ENCODE data around the gene OTOGL.

OTOGL gene

DNA sequence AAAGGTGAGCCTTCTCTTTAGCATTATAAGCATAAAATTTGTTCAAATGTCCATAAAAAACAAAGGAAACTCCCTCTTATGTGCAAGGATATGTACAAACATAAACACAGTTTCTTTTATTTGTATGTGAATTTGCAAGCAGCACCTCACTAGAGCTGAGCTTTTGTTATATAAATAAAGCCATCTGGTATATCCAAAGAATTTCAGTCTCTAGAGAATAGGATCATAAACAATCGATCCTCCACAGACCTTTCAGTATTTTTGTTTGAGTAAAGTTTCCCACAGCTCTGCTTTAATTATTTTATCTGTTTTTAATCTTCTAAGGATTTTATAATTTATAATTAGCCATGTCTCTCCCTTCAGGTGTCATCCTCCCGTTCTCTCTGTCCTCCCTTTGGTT, 89.2 kb downstream of the OTOGL start:
- no peaks in the 10 kb centered on the region for H3K9me3 Mint-ChIP-seq
- H3K27ac Mint-ChIP-seq = no peak overlapping the region
- peaks cover 10% of the 10 kb centered on the region for H3K4me1 Mint-ChIP-seq (ENCODE audit: low read depth)
- no peaks in the 10 kb centered on the region for H3K36me3 Mint-ChIP-seq (ENCODE audit: low read depth)
- peaks cover 2% of the 10 kb centered on the region for H3K27me3 Mint-ChIP-seq
- no peak for DNase-seq
- no peak overlapping the region for H3K4me3 Mint-ChIP-seq

DNA sequence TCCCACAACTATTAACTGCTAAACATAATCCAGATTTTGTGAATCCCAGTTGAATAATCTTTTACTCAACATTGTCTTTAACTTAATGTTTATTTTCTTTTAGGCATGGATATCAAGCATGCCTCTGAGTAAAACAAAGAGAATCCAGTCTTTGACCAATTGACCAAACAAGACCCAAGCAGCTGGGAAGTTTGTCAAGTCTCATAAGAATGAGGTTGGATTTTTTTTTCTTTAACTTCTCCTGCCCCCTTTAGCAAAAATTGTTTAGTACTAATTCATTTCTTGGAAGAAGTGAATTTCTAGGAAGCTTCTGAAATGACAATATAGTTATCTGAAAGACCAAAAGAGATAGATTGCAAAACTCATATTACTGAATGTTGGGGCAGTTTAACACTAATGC, 89.9 kb downstream of the OTOGL start:
- DNase-seq = no peak
- peaks cover 10% of the 10 kb centered on the region for H3K4me1 Mint-ChIP-seq (ENCODE audit: low read depth)
- H3K27ac Mint-ChIP-seq = no peak overlapping the region
- H3K9me3 Mint-ChIP-seq = no peaks in the 10 kb centered on the region
- H3K4me3 Mint-ChIP-seq = no peak overlapping the region
- peaks cover 2% of the 10 kb centered on the region for H3K27me3 Mint-ChIP-seq
- no peaks in the 10 kb centered on the region for H3K36me3 Mint-ChIP-seq (ENCODE audit: low read depth)

DNA sequence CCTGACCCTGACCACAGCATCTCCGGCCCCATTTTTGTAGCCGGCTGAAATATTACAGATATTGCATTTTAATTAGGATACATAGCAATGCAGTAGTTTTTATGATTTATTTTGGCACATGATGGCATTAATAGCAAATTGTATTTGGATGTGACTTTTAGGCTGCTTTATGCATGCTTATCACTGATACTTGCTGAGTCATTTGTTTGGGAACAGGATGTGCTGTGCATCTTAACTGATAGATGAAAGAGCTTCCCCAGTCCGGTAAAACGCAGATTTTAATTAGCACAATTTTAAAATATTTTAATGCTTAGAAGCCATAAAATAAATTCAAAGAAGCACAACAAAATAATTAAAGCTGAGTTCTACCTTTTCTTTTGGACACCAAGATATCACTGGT, 90.7 kb downstream of the OTOGL start:
- DNase-seq = no peak
- H3K9me3 Mint-ChIP-seq = no peaks in the 10 kb centered on the region
- no peak overlapping the region for H3K27ac Mint-ChIP-seq
- no peak overlapping the region for H3K4me3 Mint-ChIP-seq
- H3K36me3 Mint-ChIP-seq (ENCODE audit: low read depth) = no peaks in the 10 kb centered on the region
- H3K4me1 Mint-ChIP-seq (ENCODE audit: low read depth) = peaks cover 10% of the 10 kb centered on the region
- peaks cover 2% of the 10 kb centered on the region for H3K27me3 Mint-ChIP-seq

DNA sequence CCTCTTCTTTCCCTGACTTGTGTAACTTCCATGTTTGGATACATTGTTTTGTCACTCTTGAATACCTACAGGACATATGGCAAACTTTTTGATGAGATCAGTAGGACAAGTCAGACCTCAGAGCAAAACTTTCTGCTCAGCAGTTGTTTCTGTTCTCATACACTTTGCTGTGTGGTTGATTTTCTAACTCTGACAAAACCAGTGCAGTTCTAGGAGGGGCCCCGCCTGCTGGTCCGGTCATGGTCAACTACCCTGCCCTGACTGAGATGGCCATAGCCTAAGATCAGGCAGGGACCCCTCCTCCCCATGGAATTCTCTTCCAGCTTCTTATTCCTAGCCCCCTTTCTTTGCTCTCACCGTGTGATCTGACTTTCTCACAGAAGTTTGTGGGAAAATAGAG, 92.8 kb downstream of the OTOGL start:
- H3K27me3 Mint-ChIP-seq = peaks cover 2% of the 10 kb centered on the region
- no peak for DNase-seq
- H3K4me3 Mint-ChIP-seq = no peak overlapping the region
- H3K36me3 Mint-ChIP-seq (ENCODE audit: low read depth) = no peaks in the 10 kb centered on the region
- H3K4me1 Mint-ChIP-seq (ENCODE audit: low read depth) = peaks cover 8% of the 10 kb centered on the region
- H3K27ac Mint-ChIP-seq = no peak overlapping the region
- H3K9me3 Mint-ChIP-seq = no peaks in the 10 kb centered on the region

DNA sequence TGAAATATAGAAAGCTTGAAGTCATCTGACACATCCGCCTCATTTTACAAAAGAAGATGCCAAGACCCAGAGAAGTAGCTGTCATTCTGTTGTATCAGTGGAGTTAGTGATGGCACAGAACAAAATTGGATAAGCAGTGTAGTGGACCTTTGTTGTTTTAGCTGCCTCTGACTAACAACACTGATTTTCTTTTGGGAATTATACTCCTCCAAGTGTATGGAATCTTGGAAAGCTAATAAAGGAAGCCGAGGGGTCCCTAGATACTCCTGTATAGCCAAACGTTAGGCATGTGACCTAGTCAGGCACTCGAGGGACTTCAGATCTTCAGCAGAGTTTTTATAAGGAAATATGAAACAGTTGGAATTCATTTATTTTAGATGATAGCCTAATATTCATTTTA, 94.5 kb downstream of the OTOGL start:
- DNase-seq = no peak
- Mint-ChIP-seq H3K27ac (no peak overlapping the region), H3K4me3 (no peak overlapping the region), H3K9me3 (no peaks in the 10 kb centered on the region), H3K36me3 (ENCODE audit: low read depth) (no peaks in the 10 kb centered on the region), H3K27me3 (peaks cover 2% of the 10 kb centered on the region), H3K4me1 (ENCODE audit: low read depth) (no peaks in the 10 kb centered on the region)

DNA sequence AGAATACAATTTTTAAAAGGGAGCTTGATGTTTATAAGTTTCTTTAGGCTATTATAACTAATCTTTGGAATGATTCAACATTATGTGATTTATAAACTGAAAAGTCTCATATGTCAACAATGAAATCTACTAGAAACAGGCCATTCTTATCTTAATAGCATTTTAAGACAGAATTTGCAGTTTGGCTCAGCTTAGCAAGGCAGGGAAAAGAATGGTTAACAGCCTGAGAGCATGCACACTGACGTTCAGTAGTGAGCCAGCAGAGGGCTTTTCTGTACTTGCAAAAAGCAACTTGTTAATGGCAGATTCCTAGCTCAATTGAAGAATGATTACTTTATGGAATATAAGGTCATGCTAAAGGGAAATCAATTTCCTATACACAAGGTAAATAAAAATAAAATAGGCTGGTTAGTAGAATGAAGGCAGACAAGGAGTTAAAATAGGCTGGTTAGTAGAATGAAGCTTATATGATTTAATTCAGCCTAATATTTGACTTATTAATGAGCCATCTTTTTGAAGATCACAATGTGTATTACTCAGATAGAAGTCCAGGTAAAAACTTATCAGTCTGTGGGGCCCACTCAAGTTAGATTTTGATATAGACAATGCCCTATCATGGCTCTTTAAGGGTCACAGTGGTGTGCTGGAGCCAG, 95.9 kb downstream of the OTOGL start:
- H3K9me3 Mint-ChIP-seq = no peaks in the 10 kb centered on the region
- no peaks in the 10 kb centered on the region for H3K36me3 Mint-ChIP-seq (ENCODE audit: low read depth)
- no peak overlapping the region for H3K27ac Mint-ChIP-seq
- DNase-seq = no peak
- H3K4me1 Mint-ChIP-seq (ENCODE audit: low read depth) = no peaks in the 10 kb centered on the region
- H3K27me3 Mint-ChIP-seq = peaks cover 2% of the 10 kb centered on the region
- no peak overlapping the region for H3K4me3 Mint-ChIP-seq

DNA sequence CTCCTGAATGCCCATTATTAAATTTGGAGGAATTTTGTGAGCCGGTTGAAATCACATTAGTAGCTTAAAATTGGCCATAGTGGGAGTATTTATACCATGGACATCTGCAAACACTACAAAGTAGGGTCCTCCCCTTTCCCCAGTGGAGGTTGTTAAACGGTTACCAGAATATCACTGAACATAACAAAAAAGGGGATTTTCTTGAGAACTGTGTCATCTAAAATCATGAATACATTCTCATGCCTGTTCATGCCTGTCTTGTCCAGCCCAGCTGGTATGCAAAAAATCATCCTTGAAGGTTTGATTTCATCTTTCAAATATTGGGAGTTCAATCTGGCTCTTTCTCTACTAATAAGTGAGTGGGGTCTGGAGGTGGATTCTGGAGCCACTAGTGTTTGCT, 96.4 kb downstream of the OTOGL start:
- Mint-ChIP-seq H3K27me3 (peaks cover 1% of the 10 kb centered on the region), H3K4me1 (ENCODE audit: low read depth) (no peaks in the 10 kb centered on the region), H3K27ac (no peak overlapping the region), H3K4me3 (no peak overlapping the region), H3K36me3 (ENCODE audit: low read depth) (no peaks in the 10 kb centered on the region), H3K9me3 (no peaks in the 10 kb centered on the region)
- DNase-seq = no peak

DNA sequence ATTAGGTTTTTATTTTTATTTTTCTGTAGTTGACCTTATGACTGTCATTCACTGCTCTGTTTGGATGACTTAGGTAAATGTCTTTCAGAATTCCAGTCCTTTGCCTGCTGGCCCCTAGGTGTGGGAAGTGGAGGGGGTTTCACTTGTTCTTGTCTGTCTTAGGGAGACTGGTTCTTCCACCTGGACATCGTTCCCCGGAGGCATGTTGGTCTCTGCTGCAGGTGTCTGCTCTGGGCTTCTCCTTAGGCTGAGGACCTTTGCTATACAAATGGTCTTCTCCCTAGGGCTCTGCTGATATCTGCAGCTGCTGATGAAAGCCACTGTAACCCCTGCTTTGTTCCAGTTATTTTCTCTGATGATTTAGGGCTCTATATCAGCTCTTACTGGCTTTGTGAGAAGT, 97.1 kb downstream of the OTOGL start:
- no peak overlapping the region for H3K27ac Mint-ChIP-seq
- H3K4me1 Mint-ChIP-seq (ENCODE audit: low read depth) = no peaks in the 10 kb centered on the region
- no peaks in the 10 kb centered on the region for H3K36me3 Mint-ChIP-seq (ENCODE audit: low read depth)
- no peaks in the 10 kb centered on the region for H3K9me3 Mint-ChIP-seq
- H3K4me3 Mint-ChIP-seq = no peak overlapping the region
- no peaks in the 10 kb centered on the region for H3K27me3 Mint-ChIP-seq
- no peak for DNase-seq

DNA sequence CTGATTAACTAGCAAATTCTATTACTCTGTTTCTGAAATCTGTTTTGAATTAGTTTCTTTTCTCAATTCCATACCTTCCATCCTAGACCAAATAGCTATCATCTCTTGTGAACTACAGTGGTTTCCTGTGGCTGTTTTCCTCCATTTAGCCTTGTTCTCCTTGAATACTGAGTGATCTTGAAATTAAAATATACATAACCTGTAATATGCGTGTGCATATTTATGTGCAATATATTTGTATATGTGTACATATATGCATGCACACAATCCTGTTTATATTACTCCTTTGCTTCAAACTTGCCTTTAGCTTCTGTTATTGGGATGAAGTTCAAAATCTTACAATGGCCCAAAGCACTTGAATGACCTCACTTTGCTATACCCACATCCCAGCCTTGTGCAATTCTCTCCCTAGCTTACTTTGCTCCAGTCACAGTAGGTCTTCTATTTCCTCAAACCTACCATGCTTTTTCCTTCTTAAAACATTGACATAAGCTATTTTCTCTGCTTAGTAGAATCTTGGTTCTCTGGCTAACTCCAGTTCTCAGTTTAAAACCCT, 99.5 kb downstream of the OTOGL start:
- no peak for DNase-seq
- H3K27me3 Mint-ChIP-seq = peaks cover 7% of the 10 kb centered on the region
- no peaks in the 10 kb centered on the region for H3K36me3 Mint-ChIP-seq (ENCODE audit: low read depth)
- no peaks in the 10 kb centered on the region for H3K9me3 Mint-ChIP-seq
- no peak overlapping the region for H3K4me3 Mint-ChIP-seq
- H3K4me1 Mint-ChIP-seq (ENCODE audit: low read depth) = no peaks in the 10 kb centered on the region
- no peak overlapping the region for H3K27ac Mint-ChIP-seq

DNA sequence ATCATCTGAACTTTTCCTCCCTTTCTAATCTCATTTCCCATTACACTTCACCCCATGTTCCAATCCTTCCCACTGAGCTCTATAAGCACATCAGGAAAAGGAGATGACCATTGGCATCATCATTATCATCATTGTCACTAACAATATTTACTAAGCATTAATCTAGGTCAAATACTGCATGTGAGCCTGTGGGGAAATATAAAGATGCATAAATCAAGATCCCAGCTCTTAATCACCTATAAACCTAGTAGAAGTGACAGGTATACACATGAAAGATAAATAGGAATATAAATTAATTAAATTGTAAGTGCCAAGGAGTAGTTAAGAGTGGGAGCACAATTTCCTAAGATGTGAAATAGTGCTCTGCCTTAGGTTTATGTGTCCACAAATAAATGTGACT, 100.6 kb downstream of the OTOGL start:
- no peak for DNase-seq
- no peak overlapping the region for H3K27ac Mint-ChIP-seq
- H3K4me1 Mint-ChIP-seq (ENCODE audit: low read depth) = no peaks in the 10 kb centered on the region
- H3K36me3 Mint-ChIP-seq (ENCODE audit: low read depth) = no peaks in the 10 kb centered on the region
- no peak overlapping the region for H3K4me3 Mint-ChIP-seq
- H3K27me3 Mint-ChIP-seq = peaks cover 12% of the 10 kb centered on the region
- H3K9me3 Mint-ChIP-seq = no peaks in the 10 kb centered on the region

DNA sequence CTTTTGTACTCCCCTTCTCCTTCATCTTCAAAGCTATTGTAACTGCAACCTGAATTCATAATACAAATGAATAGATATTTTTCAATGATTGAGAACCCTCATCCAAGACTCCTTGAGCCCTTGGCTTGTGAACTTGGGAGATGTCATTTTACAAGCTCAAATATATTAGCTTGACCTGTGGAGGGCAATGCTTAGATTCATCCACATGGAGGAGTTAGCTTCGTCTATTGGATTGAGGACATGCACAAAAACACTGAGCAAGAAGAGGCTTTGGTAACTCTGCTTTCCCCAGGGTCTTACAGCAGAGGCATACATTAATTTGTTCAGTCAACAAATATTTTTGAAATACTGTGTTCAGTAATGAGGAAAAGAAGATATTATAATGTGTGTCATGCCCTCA, 101.1 kb downstream of the OTOGL start:
- H3K36me3 Mint-ChIP-seq (ENCODE audit: low read depth) = no peaks in the 10 kb centered on the region
- peaks cover 12% of the 10 kb centered on the region for H3K27me3 Mint-ChIP-seq
- no peak for DNase-seq
- H3K4me1 Mint-ChIP-seq (ENCODE audit: low read depth) = no peaks in the 10 kb centered on the region
- no peak overlapping the region for H3K27ac Mint-ChIP-seq
- H3K4me3 Mint-ChIP-seq = no peak overlapping the region
- H3K9me3 Mint-ChIP-seq = no peaks in the 10 kb centered on the region

DNA sequence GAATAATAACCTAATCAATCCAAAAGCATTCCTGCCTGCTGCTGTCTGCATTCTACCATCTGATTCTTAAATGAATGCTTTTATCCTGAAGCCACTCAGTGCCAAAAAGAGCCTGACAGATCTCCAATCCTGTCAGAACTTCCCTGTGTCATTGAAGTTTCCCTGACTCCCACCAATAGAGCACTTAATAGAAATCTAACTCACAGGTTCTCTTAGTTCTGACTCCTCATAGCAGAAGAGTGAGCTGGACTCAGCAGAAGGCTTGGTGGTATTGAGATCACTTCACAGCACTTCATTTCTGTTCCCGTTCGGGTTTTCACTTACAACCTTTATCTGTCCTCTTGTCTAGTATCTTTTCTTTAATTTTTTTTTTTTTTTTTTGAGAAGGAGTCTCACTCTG, 102.6 kb downstream of the OTOGL start:
- Mint-ChIP-seq H3K4me1 (ENCODE audit: low read depth) (no peaks in the 10 kb centered on the region), H3K27ac (no peak overlapping the region), H3K36me3 (ENCODE audit: low read depth) (no peaks in the 10 kb centered on the region), H3K27me3 (peaks cover 14% of the 10 kb centered on the region), H3K4me3 (no peak overlapping the region), H3K9me3 (no peaks in the 10 kb centered on the region)
- no peak for DNase-seq

DNA sequence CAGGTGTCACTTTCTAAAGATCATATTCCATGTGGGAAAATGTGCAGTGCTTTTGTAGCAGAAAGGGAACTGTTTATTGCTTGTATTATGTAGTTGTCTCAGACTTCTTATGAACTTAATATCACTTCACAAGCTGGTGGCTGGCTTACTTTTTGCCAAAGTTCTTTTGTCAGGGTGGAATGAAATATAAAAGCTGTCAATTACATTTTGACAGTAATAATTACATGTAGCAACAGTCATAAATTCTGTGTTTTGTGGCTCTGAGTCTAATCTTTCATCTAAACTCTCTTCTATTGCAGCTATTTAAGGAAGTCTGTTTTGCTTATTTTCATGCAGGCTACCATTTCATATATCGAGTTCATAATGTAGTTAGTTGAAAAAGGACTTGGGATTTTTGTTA, 106.6 kb downstream of the OTOGL start:
- H3K4me3 Mint-ChIP-seq = no peak overlapping the region
- H3K4me1 Mint-ChIP-seq (ENCODE audit: low read depth) = no peaks in the 10 kb centered on the region
- no peaks in the 10 kb centered on the region for H3K9me3 Mint-ChIP-seq
- H3K27ac Mint-ChIP-seq = no peak overlapping the region
- DNase-seq = no peak
- peaks cover 14% of the 10 kb centered on the region for H3K27me3 Mint-ChIP-seq
- no peaks in the 10 kb centered on the region for H3K36me3 Mint-ChIP-seq (ENCODE audit: low read depth)

DNA sequence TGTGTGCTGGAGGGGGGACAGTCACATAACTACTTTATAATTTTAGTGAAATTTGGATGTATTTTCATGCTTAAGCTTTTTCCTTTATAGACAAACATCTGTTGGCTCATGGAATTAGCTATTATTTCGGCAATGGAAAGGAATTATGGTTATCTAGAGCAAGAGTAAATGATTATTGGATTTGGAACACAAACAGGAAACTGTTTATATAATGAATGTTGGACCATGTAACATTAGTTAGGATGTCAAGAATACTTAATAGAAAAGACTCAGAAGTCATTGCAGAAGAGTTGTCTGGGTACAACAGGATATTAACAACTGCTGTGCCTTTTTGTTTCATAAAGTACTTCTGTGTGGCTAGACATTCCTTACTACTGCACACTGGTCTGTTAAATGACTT, 108.7 kb downstream of the OTOGL start:
- H3K9me3 Mint-ChIP-seq = no peaks in the 10 kb centered on the region
- H3K4me1 Mint-ChIP-seq (ENCODE audit: low read depth) = no peaks in the 10 kb centered on the region
- H3K4me3 Mint-ChIP-seq = no peak overlapping the region
- peaks cover 14% of the 10 kb centered on the region for H3K27me3 Mint-ChIP-seq
- H3K27ac Mint-ChIP-seq = no peak overlapping the region
- DNase-seq = no peak
- no peaks in the 10 kb centered on the region for H3K36me3 Mint-ChIP-seq (ENCODE audit: low read depth)

DNA sequence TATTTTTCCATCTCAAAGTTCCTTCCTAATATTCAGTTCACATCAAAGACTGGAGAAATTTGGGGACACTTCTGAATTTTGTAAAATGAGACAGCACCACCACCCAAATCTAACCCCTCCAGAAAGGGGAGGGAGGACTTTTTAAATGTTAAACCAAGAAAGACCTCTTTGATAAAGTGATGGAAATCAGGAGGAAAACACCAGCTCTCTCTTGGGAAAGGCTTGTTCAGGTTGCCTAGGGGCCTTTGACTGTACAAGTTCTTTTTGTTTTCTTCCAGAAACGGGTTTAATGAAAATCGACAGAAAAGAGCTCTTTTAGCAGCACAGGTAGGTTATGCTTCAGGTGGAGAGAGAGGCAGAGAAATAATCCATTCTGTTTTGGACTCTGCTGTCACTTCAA, 112.3 kb downstream of the OTOGL start:
- Mint-ChIP-seq H3K27me3 (no peaks in the 10 kb centered on the region), H3K4me1 (ENCODE audit: low read depth) (no peaks in the 10 kb centered on the region), H3K36me3 (ENCODE audit: low read depth) (no peaks in the 10 kb centered on the region), H3K4me3 (no peak overlapping the region), H3K27ac (no peak overlapping the region), H3K9me3 (no peaks in the 10 kb centered on the region)
- no peak for DNase-seq

Data from activated T-cell treated with anti-CD3 and anti-CD28 coated beads, Interleukin-2, amount 50 U/mL, for 24 hours (primary cell).